HEK293 (cell line): ENCODE measurements around the gene RAP1A.

Source experiments
- CTCF ChIA-PET: fragments of 350-600 bp; formaldehyde crosslinking; extraction: SDS; loops from one replicate; lab custom pipeline; 2021; ENCODE audit warnings: antibody characterized with exemption; lab: Yijun Ruan, JAX
- POLR2A ChIA-PET: fragments of 300-600 bp; formaldehyde crosslinking; extraction: SDS; loops from one replicate; lab custom pipeline; 2020; ENCODE audit warnings: antibody characterized with exemption, inconsistent platforms; lab: Yijun Ruan, JAX
- H3K27ac ChIP-seq: fragments of 200-500 bp; sonication (Bioruptor generic); 2 replicates; pipeline ENCODE4 v1.5.1; 2014; ENCODE audit warnings: low read depth, low read length, control low read depth, inconsistent platforms; ENCODE audit errors: extremely low read depth
- H3K36me3 ChIP-seq, 2 experiments: fragments of 200-500 bp in 1 of 2; sonication (Bioruptor generic) in 1 of 2; 1 replicate in 1 of 2; 2 replicates in 1 of 2; pipeline ENCODE4 v1.5.1; 2014 to 2017; ENCODE audit warnings: inconsistent platforms in 2 of 2, low read length in 2 of 2; ENCODE audit not compliant: control insufficient read depth in 2 of 2, insufficient read depth in 1 of 2
- H3K4me1 ChIP-seq: fragments of 200-500 bp; sonication (Bioruptor generic); 2 replicates; pipeline ENCODE4 v1.5.1; 2014; ENCODE audit warnings: mild to moderate bottlenecking, low read length, inconsistent platforms; ENCODE audit not compliant: control insufficient read depth, insufficient read depth
- H3K4me3 ChIP-seq: 2 replicates; pipeline ENCODE4 v1.5.1; 2011; ENCODE audit warnings: low read depth, mild to moderate bottlenecking, control low read depth, low read length, moderate library complexity
- H3K9me3 ChIP-seq: fragments of 200-500 bp; sonication (Bioruptor generic); 2 replicates; pipeline ENCODE4 v1.5.1; 2014; ENCODE audit warnings: low read depth, low read length, inconsistent platforms; ENCODE audit not compliant: control insufficient read depth, insufficient read depth
- FEZF1 ChIP-seq: fragments of 450-650 bp; formaldehyde crosslinking; IDR thresholded peaks from 2 replicates; pipeline ENCODE4 v1.5.1; 2016; ENCODE audit warnings: missing biosample characterization, missing genetic modification characterization
- HIC1 ChIP-seq: fragments of 450-650 bp; formaldehyde crosslinking; IDR thresholded peaks from 2 replicates; pipeline ENCODE4 v1.5.1; 2016; ENCODE audit warnings: missing biosample characterization, missing genetic modification characterization
- HOXA7 ChIP-seq: sonication (generic); formaldehyde crosslinking; IDR thresholded peaks from 2 replicates; pipeline ENCODE4 v1.8.1; 2022; ENCODE audit warnings: missing genetic modification reagents, borderline replicate concordance
- KLF17 ChIP-seq: fragments of 450-650 bp; formaldehyde crosslinking; IDR thresholded peaks from 2 replicates; pipeline ENCODE4 v1.5.1; 2016; ENCODE audit warnings: missing biosample characterization, missing genetic modification characterization
- KLF8 ChIP-seq: fragments of 450-650 bp; formaldehyde crosslinking; IDR thresholded peaks from 2 replicates; pipeline ENCODE4 v1.5.1; 2016; ENCODE audit warnings: missing biosample characterization, missing genetic modification characterization
- PRDM6 ChIP-seq: fragments of 450-650 bp; formaldehyde crosslinking; IDR thresholded peaks from 2 replicates; pipeline ENCODE4 v1.5.1; 2017; ENCODE audit warnings: missing biosample characterization, missing genetic modification characterization
- RBAK ChIP-seq: fragments of 450-650 bp; formaldehyde crosslinking; IDR thresholded peaks from 2 replicates; pipeline ENCODE4 v1.5.1; 2016; ENCODE audit warnings: missing biosample characterization, missing genetic modification characterization
- ZBTB20 ChIP-seq: fragments of 450-650 bp; formaldehyde crosslinking; IDR thresholded peaks from 2 replicates; pipeline ENCODE4 v1.5.1; 2016; ENCODE audit warnings: missing biosample characterization, missing genetic modification characterization
- ZBTB48 ChIP-seq: fragments of 450-650 bp; formaldehyde crosslinking; IDR thresholded peaks from 2 replicates; pipeline ENCODE4 v1.5.1; 2016; ENCODE audit warnings: missing biosample characterization, missing genetic modification characterization
- ZBTB7A ChIP-seq: fragments of 450-650 bp; formaldehyde crosslinking; IDR thresholded peaks from 2 replicates; pipeline ENCODE4 v1.5.1; 2016; ENCODE audit warnings: low read depth, missing biosample characterization, missing genetic modification characterization
- ZFP41 ChIP-seq: fragments of 450-650 bp; formaldehyde crosslinking; IDR thresholded peaks from 2 replicates; pipeline ENCODE4 v1.5.1; 2016; ENCODE audit warnings: missing biosample characterization, missing genetic modification characterization, borderline replicate concordance
- ZNF521 ChIP-seq: fragments of 450-650 bp; formaldehyde crosslinking; IDR thresholded peaks from 2 replicates; pipeline ENCODE4 v1.5.1; 2017; ENCODE audit warnings: missing biosample characterization, mild to moderate bottlenecking, missing genetic modification characterization
- ZNF600 ChIP-seq: fragments of 450-650 bp; formaldehyde crosslinking; IDR thresholded peaks from 2 replicates; pipeline ENCODE4 v1.5.1; 2016; ENCODE audit warnings: missing biosample characterization, missing genetic modification characterization
- ZNF621 ChIP-seq: fragments of 450-650 bp; formaldehyde crosslinking; IDR thresholded peaks from 2 replicates; pipeline ENCODE4 v1.5.1; 2017; ENCODE audit warnings: missing biosample characterization, missing genetic modification characterization
- ZNF664 ChIP-seq: fragments of 450-650 bp; formaldehyde crosslinking; IDR thresholded peaks from 2 replicates; pipeline ENCODE4 v1.5.1; 2016; ENCODE audit warnings: missing biosample characterization, missing genetic modification characterization
- ZNF768 ChIP-seq: fragments of 450-650 bp; formaldehyde crosslinking; IDR thresholded peaks from 2 replicates; pipeline ENCODE4 v1.5.1; 2018; ENCODE audit warnings: missing biosample characterization, mild to moderate bottlenecking, missing genetic modification characterization
- TF ChIP-seq, protein P1 (sequence below): fragments of 450-650 bp; formaldehyde crosslinking; IDR thresholded peaks from 2 replicates; pipeline ENCODE4 v1.5.1; 2016; ENCODE audit warnings: missing biosample characterization, missing genetic modification characterization, low read depth
- TF ChIP-seq, protein P2 (sequence below): fragments of 450-650 bp; IDR thresholded peaks from 2 replicates; pipeline ENCODE4 v1.5.1; 2018; ENCODE audit warnings: missing biosample characterization, missing genetic modification characterization

Gene RAP1A

GRCh38 chr1:111742938-111743549, 123.5 kb downstream of the RAP1A start:
- Histone ChIP-seq H3K27ac (no peak overlapping the region), H3K36me3 (no peaks in the 10 kb centered on the region), H3K4me1 (peaks cover 1% of the 10 kb centered on the region), H3K4me3 (no peak overlapping the region), H3K9me3 (no peaks in the 10 kb centered on the region)
- TF ChIP-seq PRDM6, result no peak
- TF ChIP-seq ZNF600 (tag by site-specific recombination), result no peak
- no peak for TF ChIP-seq ZBTB20 (tag by site-specific recombination)
- no peak for TF ChIP-seq ZBTB7A
- no peak for TF ChIP-seq FEZF1 (tag by site-specific recombination)
- TF ChIP-seq ZNF621, result no peak
- no peak for TF ChIP-seq ZNF521
- TF ChIP-seq KLF8 (tag by site-specific recombination), result no peak
- no peak for TF ChIP-seq KLF17 (tag by site-specific recombination)
- no peak for TF ChIP-seq ZBTB48
- POLR2A ChIA-PET, result no interaction called here
- CTCF ChIA-PET, result interaction anchor here (0.9 to 6.9 kb wide), 3 partner anchors 12 to 123 kb away, joined by 3 to 69 read pairs (median 9); no protein-coding TSS in a partner anchor

- H3K4me1 ChIP-seq, result no peaks in the 10 kb centered on the region
- POLR2A ChIA-PET, result no interaction called here
- TF ChIP-seq HOXA7 (no peak), ZNF664 (tag by site-specific recombination) (no peak), RBAK (tag by site-specific recombination) (no peak), ZFP41 (tag by site-specific recombination) (no peak), ZNF768 (tag by site-specific recombination) (no peak), HIC1 (tag by site-specific recombination) (no peak)
- TF ChIP-seq, protein P1, sequence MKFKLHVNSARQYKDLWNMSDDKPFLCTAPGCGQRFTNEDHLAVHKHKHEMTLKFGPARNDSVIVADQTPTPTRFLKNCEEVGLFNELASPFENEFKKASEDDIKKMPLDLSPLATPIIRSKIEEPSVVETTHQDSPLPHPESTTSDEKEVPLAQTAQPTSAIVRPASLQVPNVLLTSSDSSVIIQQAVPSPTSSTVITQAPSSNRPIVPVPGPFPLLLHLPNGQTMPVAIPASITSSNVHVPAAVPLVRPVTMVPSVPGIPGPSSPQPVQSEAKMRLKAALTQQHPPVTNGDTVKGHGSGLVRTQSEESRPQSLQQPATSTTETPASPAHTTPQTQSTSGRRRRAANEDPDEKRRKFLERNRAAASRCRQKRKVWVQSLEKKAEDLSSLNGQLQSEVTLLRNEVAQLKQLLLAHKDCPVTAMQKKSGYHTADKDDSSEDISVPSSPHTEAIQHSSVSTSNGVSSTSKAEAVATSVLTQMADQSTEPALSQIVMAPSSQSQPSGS, result no peak
- TF ChIP-seq, protein P2, sequence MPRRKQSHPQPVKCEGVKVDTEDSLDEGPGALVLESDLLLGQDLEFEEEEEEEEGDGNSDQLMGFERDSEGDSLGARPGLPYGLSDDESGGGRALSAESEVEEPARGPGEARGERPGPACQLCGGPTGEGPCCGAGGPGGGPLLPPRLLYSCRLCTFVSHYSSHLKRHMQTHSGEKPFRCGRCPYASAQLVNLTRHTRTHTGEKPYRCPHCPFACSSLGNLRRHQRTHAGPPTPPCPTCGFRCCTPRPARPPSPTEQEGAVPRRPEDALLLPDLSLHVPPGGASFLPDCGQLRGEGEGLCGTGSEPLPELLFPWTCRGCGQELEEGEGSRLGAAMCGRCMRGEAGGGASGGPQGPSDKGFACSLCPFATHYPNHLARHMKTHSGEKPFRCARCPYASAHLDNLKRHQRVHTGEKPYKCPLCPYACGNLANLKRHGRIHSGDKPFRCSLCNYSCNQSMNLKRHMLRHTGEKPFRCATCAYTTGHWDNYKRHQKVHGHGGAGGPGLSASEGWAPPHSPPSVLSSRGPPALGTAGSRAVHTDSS (tag by site-specific recombination), result no peak
- TF ChIP-seq, all 188 proteins: peak for 0
- H3K27ac ChIP-seq, result no peak overlapping the region
- H3K4me3 ChIP-seq, result no peak overlapping the region
- CTCF ChIA-PET, result interaction anchor here (0.9 to 6.9 kb wide), 3 partner anchors 11 to 123 kb away, joined by 3 to 69 read pairs (median 9); no protein-coding TSS in a partner anchor
- no peaks in the 10 kb centered on the region for H3K36me3 ChIP-seq
- no peaks in the 10 kb centered on the region for H3K9me3 ChIP-seq
These were observed 124.1 kb downstream of the RAP1A start for GRCh38 chr1:111743679-111744101.
